ENCODE results near the gene RHOD.

Gene RHOD

DNA sequence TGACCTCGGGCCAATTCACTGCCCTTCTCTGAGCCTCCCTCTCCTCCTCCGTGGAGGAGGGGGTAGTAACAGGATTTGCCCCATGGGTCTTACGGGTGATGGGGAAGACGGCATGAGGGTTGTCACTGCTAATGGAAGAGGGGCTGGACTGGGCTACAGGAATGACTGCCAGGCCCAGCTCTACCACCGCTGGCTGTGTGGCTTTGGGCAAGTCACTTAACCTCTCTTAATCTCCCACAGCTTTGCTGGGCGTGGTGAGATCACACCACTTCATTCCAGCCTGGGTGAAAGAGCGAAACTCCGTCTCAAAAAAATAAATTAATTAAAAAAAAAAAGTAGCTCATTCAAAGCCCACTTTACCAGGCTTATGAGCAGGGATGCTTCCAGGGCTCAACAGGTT lies 30.9 kb upstream of the RHOD start:
- Mint-ChIP-seq H3K27me3 (peaks cover 66% of the 10 kb centered on the region), H3K36me3 (ENCODE audit: low read depth) (no peaks in the 10 kb centered on the region), H3K4me1 (peaks cover 33% of the 10 kb centered on the region), H3K27ac (no peak overlapping the region), H3K9me3 (no peaks in the 10 kb centered on the region), H3K4me3 (no peak overlapping the region)
- ATAC-seq (no peak), DNase-seq (no peak)

DNA sequence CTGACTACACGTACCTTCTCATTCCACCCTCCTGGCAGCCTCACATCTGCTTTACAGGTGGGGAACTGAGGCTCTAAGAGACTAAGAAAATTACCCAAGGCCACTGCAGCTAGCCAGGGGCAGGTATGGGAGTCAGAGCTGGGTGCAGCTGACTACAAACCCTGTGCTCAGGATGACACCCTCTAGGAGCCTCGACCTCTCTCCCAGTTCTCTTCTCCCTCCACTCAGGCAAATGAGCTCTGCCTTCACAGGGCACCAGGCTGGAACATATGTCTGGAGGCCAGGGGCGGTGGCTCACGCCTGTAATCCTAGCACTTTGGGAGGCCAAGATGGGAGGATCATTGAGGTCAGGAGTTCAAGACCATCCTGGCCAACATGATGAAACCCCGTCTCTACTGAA lies 29.7 kb upstream of the RHOD start:
- no peak overlapping the region for H3K4me3 Mint-ChIP-seq
- H3K4me1 Mint-ChIP-seq = peaks cover 24% of the 10 kb centered on the region
- H3K27me3 Mint-ChIP-seq = peaks cover 64% of the 10 kb centered on the region

DNA sequence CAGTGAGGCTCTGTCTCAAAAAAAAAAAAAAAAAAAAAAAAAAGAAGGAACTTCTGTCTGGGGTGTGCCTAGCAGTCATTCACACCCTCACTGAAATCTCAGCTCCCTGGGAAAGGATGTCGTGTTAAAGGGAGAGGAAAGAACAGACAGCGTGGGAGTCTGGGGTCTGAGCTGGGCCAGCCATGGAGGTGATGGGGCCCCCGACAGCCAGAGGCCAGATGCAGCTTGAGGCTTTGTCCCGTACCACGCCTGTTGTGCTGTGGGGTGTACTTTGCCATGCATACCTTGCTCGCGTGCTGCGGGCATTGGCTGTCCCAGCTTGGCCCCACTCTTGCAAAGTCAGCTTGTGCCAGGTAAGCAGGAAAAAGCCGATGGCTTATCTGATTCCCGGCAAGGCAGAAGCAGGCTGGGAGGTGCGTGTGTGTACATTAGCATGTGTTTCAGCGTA lies 29.1 kb upstream of the RHOD start:
- peaks cover 18% of the 10 kb centered on the region for H3K4me1 Mint-ChIP-seq
- H3K36me3 Mint-ChIP-seq (ENCODE audit: low read depth) = no peaks in the 10 kb centered on the region
- no peak for ATAC-seq
- DNase-seq = no peak
- H3K27me3 Mint-ChIP-seq = peaks cover 61% of the 10 kb centered on the region
- H3K4me3 Mint-ChIP-seq = no peak overlapping the region
- no peaks in the 10 kb centered on the region for H3K9me3 Mint-ChIP-seq
- no peak overlapping the region for H3K27ac Mint-ChIP-seq

More for the DNA sequence above, 29.7 kb upstream of the RHOD start:
- Mint-ChIP-seq H3K27ac (no peak overlapping the region), H3K36me3 (ENCODE audit: low read depth) (no peaks in the 10 kb centered on the region), H3K9me3 (no peaks in the 10 kb centered on the region)
- ATAC-seq (no peak), DNase-seq (no peak)

DNA sequence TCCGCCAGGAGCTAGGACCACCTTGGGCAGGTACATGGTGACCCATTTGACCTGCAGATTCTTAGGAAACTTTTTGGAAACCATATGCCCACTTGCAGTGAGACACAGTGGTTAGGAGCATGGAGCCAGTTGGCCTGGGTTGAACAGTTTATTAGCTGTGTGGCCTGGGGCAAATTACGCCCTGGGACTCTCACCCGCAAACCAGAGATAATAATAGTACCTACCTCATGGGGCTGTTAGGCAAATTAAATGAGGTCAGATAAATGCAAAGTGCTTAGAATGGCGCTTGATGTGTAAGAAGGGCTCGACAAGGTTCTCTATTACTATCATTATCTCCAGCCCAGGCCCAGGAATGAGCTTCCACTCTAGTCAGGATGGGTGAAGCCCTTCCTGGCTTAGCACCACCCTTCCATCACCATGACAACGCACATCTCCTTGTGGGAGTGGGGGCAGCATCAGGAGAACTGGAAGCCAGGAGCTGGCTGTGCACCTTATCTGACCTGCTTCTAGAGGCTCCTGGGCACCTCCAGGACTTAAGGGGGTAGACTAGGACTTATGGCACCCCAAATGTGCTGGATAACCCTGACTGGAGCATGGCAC lies 28.6 kb upstream of the RHOD start:
- H3K36me3 Mint-ChIP-seq (ENCODE audit: low read depth) = no peaks in the 10 kb centered on the region
- no peak overlapping the region for H3K4me3 Mint-ChIP-seq
- peaks cover 58% of the 10 kb centered on the region for H3K27me3 Mint-ChIP-seq
- ATAC-seq (no peak), DNase-seq (no peak)
- H3K27ac Mint-ChIP-seq = no peak overlapping the region
- no peaks in the 10 kb centered on the region for H3K9me3 Mint-ChIP-seq
- H3K4me1 Mint-ChIP-seq = peaks cover 15% of the 10 kb centered on the region

DNA sequence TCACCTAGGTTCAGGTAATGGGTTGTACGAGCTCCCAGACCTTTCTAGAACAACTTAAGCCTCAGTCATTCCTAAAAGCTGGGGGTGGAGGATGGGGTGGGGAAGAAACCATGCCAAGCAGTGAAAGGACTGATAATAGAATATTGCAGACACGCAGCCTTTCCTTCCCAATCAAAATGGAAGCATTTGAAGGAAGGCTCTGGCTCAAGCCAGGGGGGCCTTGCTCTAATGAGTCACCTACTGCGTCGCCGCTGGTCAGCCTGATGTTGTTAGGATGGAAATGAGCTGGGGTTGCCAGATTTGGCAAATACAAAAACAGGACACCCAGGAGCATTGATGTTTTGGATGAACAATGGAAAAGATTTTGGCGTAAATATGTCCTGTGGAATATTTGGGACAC lies 27.5 kb upstream of the RHOD start:
- no peaks in the 10 kb centered on the region for H3K9me3 Mint-ChIP-seq
- H3K4me3 Mint-ChIP-seq = no peak overlapping the region
- peaks cover 11% of the 10 kb centered on the region for H3K4me1 Mint-ChIP-seq
- H3K27me3 Mint-ChIP-seq = peaks cover 53% of the 10 kb centered on the region
- no peak overlapping the region for H3K27ac Mint-ChIP-seq
- H3K36me3 Mint-ChIP-seq (ENCODE audit: low read depth) = no peaks in the 10 kb centered on the region
- ATAC-seq (no peak), DNase-seq (no peak)

DNA sequence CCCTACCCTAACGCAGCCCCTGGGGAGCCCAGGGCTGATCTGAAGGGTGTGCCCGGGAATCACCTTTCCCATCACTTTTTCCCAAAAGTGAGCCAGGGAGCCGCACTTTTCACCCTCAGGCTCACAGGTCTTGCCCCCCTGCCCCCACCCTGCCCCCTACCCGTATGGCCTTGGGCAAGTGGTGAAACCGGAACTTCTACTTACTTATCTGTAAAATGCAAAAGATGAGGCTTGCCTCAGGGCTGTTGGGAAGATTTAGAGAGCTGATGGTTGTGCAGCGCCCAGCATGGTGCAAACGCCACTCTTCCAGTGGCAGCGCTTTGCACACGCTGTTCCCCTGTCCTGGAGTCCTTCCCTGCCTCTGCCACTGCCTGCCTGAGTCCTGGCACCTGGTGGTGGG lies 25.7 kb upstream of the RHOD start:
- Mint-ChIP-seq H3K27me3 (peaks cover 41% of the 10 kb centered on the region), H3K4me3 (no peak overlapping the region), H3K27ac (no peak overlapping the region), H3K36me3 (ENCODE audit: low read depth) (no peaks in the 10 kb centered on the region), H3K4me1 (peaks cover 2% of the 10 kb centered on the region), H3K9me3 (no peaks in the 10 kb centered on the region)
- DNase-seq (no peak), ATAC-seq (no peak)

DNA sequence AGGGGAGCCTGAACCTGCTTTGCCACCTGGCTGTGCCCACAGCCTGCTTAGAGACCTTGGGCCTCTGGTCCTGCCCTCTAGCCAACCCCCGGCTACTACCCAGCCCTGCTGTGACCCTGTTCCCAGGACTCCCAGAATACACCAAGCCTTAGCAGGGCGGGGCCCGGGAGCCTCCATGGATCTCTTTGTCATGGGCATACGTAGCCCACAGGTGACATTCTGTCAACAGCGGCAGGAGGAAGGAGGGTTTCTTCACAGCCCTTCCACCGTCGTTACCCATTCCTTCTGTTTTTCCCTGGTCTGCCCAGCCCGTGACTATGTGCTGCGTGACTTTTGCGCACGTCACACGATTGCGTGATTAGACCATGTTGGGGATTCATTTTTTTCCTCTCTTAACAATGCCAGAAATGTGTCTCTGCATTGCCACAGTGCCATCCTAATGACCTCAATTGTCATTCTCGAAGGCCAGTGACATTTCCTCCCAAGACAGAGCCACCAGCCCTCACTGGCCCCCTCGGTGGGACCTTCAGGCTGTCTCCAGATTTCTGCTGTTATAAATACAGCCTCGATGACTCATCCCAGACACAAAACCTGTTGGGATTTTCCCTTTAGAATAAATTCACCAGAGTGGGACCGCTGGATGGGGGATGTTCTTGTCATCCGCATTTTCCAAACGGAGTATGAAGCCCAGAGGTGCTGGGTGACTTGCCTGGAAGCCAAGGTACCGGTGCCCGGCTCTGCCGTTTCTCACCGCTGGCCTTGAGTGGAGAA lies 24.7 kb upstream of the RHOD start:
- H3K27me3 Mint-ChIP-seq = peaks cover 35% of the 10 kb centered on the region
- no peak for ATAC-seq

DNA sequence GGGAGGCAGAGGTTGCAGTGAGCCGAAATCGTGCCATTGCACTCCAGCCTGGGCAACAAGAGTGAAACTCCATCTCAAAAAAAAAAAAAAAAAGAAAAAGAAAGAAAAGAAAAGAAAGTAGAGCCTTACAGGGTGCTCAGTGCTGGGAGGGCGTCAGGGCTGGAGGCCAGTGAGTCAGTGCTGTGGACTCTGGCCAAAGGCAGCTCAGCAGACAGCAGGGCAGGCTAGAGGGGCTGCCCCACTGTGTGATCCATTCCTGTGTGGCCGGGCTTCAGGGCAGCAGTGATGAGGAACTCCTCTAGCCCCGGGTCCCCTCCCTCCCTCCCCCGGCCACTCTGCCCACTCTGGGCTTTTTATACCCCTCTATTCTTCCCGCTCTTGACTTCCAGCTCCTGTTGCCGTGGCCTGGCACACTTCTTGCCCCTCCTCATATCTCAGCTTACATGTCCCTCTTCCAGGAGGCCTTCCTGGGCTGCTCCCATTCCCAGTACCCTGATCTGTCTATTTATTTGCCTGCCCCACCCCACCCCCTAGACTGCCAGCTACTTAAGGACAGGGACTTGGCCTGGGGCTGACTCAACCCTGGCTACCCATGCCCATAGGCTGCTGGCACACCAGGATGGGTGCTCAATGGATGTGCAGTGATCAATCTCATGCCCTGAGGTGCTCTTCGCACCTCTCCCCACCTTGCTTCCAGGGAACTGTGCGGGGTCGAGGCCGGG lies 23.7 kb upstream of the RHOD start:
- peaks cover 33% of the 10 kb centered on the region for H3K27me3 Mint-ChIP-seq
- H3K4me1 Mint-ChIP-seq = peaks cover 2% of the 10 kb centered on the region
- no peaks in the 10 kb centered on the region for H3K36me3 Mint-ChIP-seq (ENCODE audit: low read depth)
- DNase-seq (no peak), ATAC-seq (no peak)
- no peak overlapping the region for H3K4me3 Mint-ChIP-seq
- H3K27ac Mint-ChIP-seq = no peak overlapping the region
- no peaks in the 10 kb centered on the region for H3K9me3 Mint-ChIP-seq

More for the DNA sequence above, 24.7 kb upstream of the RHOD start:
- Mint-ChIP-seq H3K4me3 (no peak overlapping the region), H3K4me1 (peaks cover 2% of the 10 kb centered on the region), H3K36me3 (ENCODE audit: low read depth) (no peaks in the 10 kb centered on the region), H3K9me3 (no peaks in the 10 kb centered on the region), H3K27ac (no peak overlapping the region)
- DNase-seq = no peak

DNA sequence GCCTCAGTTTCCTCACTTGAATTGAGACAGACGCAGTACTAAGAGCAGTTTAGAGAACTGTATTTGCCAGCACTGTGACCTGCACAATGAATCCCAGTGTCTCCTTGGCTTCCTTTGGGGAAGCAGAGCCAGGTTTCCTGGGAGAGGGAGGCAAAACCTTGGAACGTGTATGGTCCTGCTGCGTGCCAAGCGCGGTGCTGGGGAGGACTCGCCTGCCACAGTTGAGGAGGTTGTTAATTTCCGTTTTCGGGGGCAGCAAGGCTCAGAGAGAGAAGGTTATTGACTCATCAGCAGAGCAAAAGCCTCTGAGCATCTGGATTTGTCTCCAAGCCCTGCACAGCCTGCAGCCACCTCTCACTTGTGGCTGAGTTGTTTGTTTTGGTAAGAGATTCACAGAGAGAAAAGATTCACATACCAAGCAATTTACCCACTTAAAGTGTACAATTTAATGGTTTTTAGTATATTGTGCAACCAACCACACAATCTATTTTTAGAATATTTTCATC lies 22.9 kb upstream of the RHOD start:
- peak; percentile 52 for ATAC-seq
- Mint-ChIP-seq H3K9me3 (no peaks in the 10 kb centered on the region), H3K27me3 (peaks cover 35% of the 10 kb centered on the region), H3K4me3 (no peak overlapping the region), H3K4me1 (peaks cover 2% of the 10 kb centered on the region), H3K27ac (no peak overlapping the region), H3K36me3 (ENCODE audit: low read depth) (no peaks in the 10 kb centered on the region)
- no peak for DNase-seq

DNA sequence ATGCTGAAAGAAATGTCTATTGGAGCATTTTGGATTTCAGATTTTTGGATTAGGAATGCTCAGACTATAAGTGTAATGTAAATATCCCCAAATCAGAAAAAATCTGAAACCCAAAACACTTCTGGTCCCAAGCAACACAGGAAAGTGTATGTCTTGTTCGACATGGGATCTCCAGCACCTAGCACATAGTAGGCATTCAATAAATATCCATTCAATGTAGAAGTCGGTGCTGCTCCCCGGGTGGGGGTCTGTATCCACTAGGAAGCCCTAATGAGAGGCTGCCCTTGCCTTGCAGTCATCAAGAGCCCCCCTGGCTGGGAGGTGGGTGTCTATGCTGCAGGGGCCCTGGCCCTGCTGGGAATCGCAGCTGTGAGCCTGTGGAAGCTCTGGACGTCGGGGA lies 22.3 kb upstream of the RHOD start:
- Mint-ChIP-seq H3K4me1 (peaks cover 2% of the 10 kb centered on the region), H3K4me3 (no peak overlapping the region), H3K27me3 (peaks cover 29% of the 10 kb centered on the region), H3K36me3 (ENCODE audit: low read depth) (no peaks in the 10 kb centered on the region), H3K9me3 (no peaks in the 10 kb centered on the region), H3K27ac (no peak overlapping the region)
- no peak for ATAC-seq
- DNase-seq = no peak

DNA sequence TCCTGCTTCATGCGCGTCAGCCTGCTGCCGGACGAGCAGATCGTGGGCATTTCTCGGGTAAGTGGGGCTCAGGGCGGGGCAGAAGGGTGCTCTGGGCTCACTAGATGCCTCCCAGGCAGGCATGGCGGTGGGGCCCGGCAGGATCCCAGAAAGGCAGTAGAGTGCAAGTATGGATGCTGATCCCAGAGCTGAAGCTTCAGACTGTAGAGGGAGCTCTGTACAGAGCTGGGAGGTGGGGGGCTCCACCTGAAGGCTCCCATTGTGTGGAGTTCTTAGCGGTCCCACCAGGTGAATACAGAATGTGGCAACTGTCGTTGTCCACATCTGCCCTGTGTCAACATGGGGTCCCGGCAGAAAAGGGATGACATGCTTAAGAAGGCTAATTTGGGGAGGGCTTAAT lies 16.5 kb upstream of the RHOD start:
- Mint-ChIP-seq H3K36me3 (ENCODE audit: low read depth) (no peaks in the 10 kb centered on the region), H3K4me1 (no peaks in the 10 kb centered on the region), H3K4me3 (no peak overlapping the region), H3K27me3 (peaks cover 21% of the 10 kb centered on the region), H3K9me3 (no peaks in the 10 kb centered on the region), H3K27ac (no peak overlapping the region)
- DNase-seq (no peak), ATAC-seq (no peak)

DNA sequence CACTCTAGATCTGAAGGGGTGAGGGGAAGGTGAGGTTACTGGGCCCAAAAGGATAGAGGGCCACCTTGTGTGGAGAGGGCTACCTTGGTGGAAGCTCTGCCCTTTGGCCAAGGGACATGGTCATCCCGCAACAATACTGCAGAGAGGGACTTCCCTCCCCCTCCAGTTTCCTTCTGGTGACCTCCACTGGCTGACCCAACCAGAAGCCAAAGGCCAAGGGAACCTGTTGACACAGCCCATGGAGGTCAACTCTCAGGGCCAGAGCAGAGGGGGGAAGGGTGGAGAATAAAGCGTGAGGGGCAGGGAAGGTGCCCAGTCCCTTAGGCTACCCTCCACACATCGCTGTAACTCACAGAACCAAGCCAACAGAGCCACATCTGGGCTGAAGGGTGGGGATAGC lies 15.0 kb upstream of the RHOD start:
- DNase-seq (no peak), ATAC-seq (no peak)
- H3K36me3 Mint-ChIP-seq (ENCODE audit: low read depth) = no peaks in the 10 kb centered on the region
- no peak overlapping the region for H3K27ac Mint-ChIP-seq
- H3K4me1 Mint-ChIP-seq = no peaks in the 10 kb centered on the region
- H3K27me3 Mint-ChIP-seq = peaks cover 22% of the 10 kb centered on the region
- no peak overlapping the region for H3K4me3 Mint-ChIP-seq
- no peaks in the 10 kb centered on the region for H3K9me3 Mint-ChIP-seq

DNA sequence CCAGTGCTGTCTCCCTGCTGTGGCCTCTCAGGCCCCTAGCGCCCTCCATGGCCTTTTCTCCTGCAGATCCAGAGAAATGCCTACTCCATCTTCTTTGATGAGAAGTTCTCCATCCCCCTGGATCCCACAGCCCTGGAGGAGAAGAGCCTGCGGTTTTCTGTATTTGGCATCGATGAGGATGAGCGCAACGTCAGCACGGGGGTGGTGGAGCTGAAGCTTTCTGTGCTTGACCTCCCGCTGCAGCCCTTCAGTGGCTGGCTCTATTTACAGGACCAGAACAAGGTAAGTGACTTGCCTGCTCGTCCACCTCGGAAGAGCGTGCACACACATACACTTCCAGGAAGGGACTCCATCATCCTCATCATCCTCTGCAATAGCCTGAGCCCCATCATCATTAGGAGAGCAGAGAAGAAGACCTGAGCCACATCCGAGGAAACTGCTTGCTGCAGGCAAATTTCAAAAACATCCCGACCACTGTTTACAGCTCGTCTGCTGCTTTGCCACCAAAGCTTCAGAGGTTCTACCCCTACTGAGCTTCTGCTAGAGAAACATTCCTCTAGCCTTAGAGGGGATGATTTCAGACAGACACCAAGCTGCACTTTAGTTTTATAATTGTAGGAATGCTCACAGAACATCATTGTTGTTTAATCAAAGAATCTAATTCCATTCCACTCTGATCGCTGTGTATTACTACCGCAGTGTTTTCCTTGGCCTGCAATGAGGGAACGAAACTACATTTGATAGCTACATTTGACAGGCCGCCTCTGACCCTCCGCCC lies 12.9 kb upstream of the RHOD start:
- H3K9me3 Mint-ChIP-seq = no peaks in the 10 kb centered on the region
- no peaks in the 10 kb centered on the region for H3K36me3 Mint-ChIP-seq (ENCODE audit: low read depth)
- no peaks in the 10 kb centered on the region for H3K4me1 Mint-ChIP-seq
- no peak overlapping the region for H3K27ac Mint-ChIP-seq
- no peak overlapping the region for H3K4me3 Mint-ChIP-seq
- no peak for DNase-seq
- no peak for ATAC-seq
- H3K27me3 Mint-ChIP-seq = peaks cover 18% of the 10 kb centered on the region

DNA sequence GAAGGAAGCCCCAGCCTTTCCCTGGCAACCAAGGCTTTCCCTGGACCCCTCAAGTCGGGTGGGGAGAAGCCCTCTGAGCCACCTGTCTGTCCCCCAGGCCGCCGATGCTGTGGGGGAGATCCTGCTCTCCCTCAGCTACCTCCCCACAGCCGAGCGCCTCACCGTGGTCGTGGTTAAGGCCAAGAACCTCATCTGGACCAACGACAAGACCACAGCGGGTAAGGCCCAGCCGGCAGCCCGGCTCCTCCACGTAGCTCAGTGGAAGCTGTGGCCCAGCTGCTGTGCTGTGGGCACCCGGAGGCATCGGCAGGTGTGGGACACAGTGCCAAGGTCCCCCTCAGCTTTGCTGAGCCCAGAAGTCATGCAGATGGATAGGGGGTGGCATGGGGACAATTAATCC lies 12.2 kb upstream of the RHOD start:
- Mint-ChIP-seq H3K27ac (no peak overlapping the region), H3K9me3 (no peaks in the 10 kb centered on the region), H3K4me1 (no peaks in the 10 kb centered on the region), H3K27me3 (peaks cover 18% of the 10 kb centered on the region), H3K4me3 (no peak overlapping the region), H3K36me3 (ENCODE audit: low read depth) (no peaks in the 10 kb centered on the region)
- DNase-seq = no peak
- no peak for ATAC-seq
